ENCODE data around the gene PRLR. TPM values are rescaled to one million over a fixed set of nuclear protein-coding genes. Genes with fewer than 3 reads are reported as not detected.
"Not testable (repeated sequence)": the region's sequence is repeated elsewhere in the genome, so short reads cannot be mapped to it uniquely, and the experiment has no call there.

The PRLR gene
- total RNA-seq, 1 experiment from 2014 or later = 0.75 TPM

DNA sequence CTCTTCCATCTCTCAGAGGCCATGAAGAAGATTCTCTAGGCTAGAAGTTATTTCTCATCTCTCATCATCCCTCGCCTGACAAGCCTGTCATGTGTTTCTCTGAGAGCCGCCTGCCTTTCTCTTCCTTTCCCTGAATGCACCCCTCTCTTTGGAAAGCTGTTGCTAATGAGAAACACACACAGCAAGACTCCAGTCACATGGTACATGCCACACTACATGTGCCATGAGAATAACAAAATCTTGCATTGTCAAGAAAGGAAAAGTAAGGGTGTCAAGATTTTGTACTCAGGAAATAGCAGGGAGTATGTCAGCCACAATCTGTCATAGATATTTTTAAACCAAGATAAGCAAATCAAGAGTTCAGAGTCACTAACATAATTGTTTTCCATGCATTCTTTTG lies 191.4 kb downstream of the PRLR start:
- DNase-seq (ENCODE audit: low read depth) = no peak

DNA sequence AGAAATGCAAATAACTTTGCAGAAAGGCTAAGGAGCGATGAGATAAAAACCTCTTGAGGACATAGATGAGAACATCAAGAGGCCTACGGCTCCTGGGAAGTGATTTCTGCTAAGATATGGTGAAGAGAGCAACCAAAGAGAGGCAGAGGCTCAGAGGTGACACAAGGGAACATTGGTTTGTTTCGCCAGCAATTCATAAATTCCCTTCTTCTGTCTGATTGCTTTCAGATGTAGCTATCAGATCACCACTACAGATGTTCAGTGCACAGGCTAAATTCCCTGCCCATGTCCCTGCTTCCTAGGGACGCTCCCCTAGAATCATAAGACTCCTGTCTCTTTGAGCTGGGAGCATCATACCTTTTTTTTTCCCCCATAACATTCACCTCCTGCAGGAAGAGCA lies 193.8 kb downstream of the PRLR start:
- DNase-seq (ENCODE audit: low read depth) = no peak

- not testable (repeated sequence) for DNase-seq (ENCODE audit: low read depth)
Observed at GRCh38 chr5:35035929-35036328, 194.4 kb downstream of the PRLR start.

GRCh38 chr5:35035271-35035670 lies 195.0 kb downstream of the PRLR start:
- DNase-seq (ENCODE audit: low read depth) = no peak

DNA sequence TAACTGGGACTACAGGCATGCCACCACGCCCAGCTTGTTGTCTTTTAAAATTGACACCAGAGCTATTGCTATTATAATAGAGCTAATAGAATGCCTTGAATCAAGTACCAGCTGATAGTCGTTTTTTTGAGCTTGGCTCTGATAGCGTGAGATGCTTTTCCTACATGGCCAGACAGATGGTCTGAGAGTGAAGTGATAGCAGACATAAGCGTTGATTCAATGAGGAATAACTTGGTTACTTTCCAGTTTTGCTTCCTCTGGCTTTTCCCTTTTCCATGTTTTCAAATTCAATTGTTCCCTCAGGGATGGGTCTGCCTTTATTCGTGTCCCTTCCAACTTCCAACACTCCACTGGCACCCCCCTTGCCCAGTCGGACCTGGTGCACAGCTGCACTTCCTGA lies 197.9 kb downstream of the PRLR start:
- no peak for DNase-seq (ENCODE audit: low read depth)

DNA sequence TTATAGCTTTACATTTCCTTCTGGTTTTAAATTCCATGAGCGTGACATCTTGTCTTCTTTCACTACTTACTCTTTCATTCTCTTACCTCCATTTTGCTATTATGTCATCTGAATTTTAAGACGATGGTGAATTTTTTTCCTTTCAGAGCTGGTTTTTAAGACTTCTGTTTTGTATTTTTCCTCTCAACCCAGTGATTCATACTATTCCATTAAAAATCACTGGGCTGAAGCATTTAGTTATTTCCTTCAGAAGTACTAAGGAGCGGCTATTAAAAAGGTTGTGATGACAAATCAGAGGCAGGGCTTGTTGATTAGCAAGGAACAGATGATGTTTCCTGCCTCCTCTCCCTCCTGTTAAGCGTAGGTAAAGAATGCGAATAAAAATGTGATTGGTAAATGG lies 199.0 kb downstream of the PRLR start:
- no peak for DNase-seq (ENCODE audit: low read depth)

DNA sequence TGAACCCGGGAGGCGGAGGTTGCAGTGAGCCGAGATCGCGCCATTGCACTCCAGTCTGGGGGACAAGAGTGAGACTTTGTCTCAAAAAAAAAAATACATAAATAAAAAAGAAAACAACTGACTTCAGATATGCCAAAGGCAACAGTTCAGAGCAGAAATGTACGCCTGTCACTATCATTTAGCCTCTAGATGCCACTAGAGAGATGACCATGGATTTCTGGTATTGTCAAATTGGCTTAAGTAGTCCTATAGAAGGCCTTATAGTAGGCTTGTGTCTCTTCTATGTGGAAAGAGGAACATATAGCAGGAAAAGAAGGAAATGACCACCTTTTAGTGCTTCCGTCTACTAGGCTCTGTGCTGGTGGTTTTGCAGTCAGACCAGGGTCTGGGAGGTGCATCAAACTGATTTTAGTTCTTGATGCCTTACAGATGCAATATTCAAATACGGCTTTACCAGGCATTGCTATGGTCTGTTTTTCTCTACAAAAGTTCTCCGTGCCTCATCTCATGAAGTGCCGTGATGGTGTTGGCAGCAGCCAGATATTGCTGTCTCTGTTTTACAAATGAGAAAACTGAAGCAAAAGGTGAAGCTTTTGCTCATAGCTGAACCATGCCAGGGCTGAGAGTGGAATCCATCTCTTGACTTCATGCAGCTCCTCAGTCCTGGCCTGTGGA lies 199.7 kb downstream of the PRLR start:
- DNase-seq (ENCODE audit: low read depth) = no peak

DNA sequence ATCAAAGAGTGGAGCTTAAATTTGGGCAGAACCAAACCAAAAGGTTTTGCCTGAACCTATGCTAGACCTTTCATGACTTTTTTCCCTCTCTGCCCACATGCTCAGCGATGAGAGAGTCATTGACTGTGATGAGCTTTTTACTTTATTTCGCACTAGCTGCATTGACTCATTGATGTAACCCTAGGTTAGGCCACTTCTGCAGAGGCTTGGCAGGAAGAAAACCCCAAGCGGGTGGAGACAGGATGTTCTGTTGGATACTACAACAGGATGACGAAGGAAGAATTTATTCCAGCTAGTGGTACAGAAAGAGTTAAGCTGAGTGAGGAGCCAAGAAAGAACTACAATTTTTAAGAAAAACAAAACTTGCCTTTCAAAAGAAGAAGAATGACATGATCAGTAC lies 201.0 kb downstream of the PRLR start:
- DNase-seq (ENCODE audit: low read depth) = peak; percentile 32

GRCh38 chr5:35026941-35027340 lies 203.3 kb downstream of the PRLR start:
- no peak for DNase-seq (ENCODE audit: low read depth)

GRCh38 chr5:35026280-35026840 lies 203.9 kb downstream of the PRLR start:
- no peak for DNase-seq (ENCODE audit: low read depth)

DNA sequence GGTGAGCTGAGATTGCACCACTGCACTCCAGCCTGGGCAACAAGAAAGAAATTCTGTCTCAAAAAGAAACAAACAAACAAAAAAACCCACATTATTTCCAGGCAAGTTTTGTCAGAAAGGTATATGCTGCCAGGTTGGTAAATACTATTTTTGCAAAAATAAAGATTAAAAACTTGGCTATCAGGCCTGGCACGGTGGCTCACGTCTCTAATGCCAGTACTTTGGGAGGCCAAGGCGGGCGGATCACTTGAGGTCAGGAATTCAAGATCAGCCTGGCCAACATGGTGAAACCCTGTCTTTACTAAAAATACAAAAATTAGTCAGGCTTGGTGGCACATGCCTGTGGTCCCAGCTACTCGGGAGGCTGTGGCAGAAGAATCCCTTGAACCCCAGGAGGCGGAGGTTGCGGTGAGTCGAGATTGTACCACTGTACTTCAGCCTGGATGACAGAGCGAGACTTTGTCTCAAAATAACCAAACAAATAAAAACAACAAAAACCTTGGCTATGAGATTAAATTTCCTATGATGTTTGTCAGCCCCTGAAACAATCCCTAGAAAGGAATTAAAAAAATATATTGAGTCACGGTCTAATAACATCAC lies 205.3 kb downstream of the PRLR start:
- DNase-seq (ENCODE audit: low read depth) = peak; percentile 32

GRCh38 chr5:35023391-35024178 lies 206.7 kb downstream of the PRLR start:
- no peak for DNase-seq (ENCODE audit: low read depth)

- DNase-seq (ENCODE audit: low read depth) = no peak
Observed at GRCh38 chr5:35016174-35017051, 213.9 kb downstream of the PRLR start.

GRCh38 chr5:35015063-35015462 lies 215.2 kb downstream of the PRLR start:
- DNase-seq (ENCODE audit: low read depth) = no peak

DNA sequence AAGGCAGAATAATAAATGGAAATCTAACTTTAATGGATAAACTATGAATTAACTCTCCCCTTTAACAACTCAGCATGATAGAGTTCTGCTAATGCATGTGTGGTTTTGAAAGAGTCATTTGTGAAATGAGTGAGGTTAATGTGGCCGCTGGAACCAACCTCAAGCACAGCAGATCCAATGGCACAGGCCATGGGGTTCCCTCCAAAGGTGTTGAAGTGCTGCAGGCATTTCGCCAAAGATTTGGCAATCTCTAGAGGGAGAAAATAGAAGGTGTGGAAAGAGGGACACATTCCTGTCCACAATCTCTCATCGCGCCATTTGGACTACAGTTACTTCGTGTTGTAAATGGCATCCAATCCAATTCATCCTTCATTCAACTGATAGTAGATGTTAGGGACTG lies 217.5 kb downstream of the PRLR start:
- no peak for DNase-seq (ENCODE audit: low read depth)

DNA sequence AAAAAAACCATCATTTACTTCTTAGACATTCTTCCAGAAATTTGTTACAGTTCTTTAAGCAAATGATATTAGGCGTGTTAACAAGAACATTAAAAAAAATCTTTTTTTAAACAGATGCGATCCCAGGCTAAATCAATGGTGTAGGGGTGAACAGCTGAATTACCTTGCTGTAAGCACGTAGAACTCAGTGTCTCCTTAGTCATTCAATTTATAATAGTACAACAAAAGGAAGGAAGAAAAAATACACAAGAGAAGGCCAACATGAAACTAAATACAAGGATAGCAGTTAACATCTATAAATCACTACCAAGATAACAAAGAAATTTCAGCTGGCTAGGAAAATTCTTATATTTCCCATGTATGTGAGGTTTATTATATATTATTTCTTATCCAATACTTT lies 217.9 kb downstream of the PRLR start:
- DNase-seq (ENCODE audit: low read depth) = no peak

DNA sequence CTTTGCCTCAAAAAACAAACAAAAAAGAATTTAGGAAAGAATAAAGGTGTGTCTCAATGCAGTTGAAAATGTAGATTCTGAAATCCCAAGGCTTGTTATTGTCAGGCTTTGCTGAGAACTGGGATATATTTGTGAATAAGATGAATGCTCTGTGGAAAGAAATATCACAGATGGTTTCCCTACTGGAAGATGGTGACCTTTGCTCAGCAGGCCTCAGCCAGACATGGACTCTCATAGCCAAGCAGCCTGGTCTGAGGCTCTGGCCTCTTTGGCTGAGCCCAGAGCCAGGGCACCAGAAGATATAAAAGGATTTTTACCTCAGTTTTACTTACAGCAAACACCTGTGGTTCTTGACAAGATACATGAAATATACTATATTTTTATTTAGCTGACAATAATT lies 219.6 kb downstream of the PRLR start:
- DNase-seq (ENCODE audit: low read depth) = no peak

GRCh38 chr5:35009657-35010056 lies 220.6 kb downstream of the PRLR start:
- DNase-seq (ENCODE audit: low read depth) = no peak

- DNase-seq (ENCODE audit: low read depth) = no peak
Observed at GRCh38 chr5:35009019-35009418, 221.3 kb downstream of the PRLR start.

- DNase-seq (ENCODE audit: low read depth) = no peak
Observed at GRCh38 chr5:35004771-35005170, 225.5 kb downstream of the PRLR start.

DNA sequence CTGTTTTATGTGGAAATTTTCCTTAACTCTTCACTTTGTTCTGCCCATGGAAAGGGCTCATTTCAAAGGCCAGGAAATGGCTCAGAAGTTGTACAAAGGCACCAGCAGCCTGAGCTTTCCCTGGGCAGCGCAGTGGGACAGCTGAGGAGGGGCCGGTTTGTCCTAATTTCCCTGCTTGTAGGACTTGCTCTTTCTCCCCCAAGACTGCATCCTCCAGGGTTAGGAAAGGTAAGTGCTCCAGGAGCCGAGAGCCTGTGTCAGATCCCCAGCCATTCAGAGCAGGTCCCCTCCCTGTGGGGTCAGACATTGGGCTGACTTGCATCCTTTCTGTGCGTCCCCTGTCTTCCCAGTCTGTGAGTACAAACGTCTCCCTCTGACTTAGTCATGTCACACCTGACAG lies 226.1 kb downstream of the PRLR start:
- no peak for DNase-seq (ENCODE audit: low read depth)
